HEK293 (cell line): ENCODE measurements around the gene HOXC11.
A peak's percentile ranks its signal among the peaks of the same experiment; 100 is the strongest.

Experiments
- GLIS1 ChIP-seq: fragments of 450-650 bp; formaldehyde crosslinking; IDR thresholded peaks from 2 replicates; pipeline ENCODE4 v1.5.1; 2016; ENCODE audit warnings: missing biosample characterization, missing genetic modification characterization
- GLIS2 ChIP-seq: fragments of 450-650 bp; formaldehyde crosslinking; IDR thresholded peaks from 2 replicates; pipeline ENCODE4 v1.5.1; 2016; ENCODE audit warnings: missing biosample characterization, missing genetic modification characterization
- KLF1 ChIP-seq: fragments of 450-650 bp; formaldehyde crosslinking; IDR thresholded peaks from 2 replicates; pipeline ENCODE4 v1.5.1; 2016; ENCODE audit warnings: missing biosample characterization, missing genetic modification characterization
- PATZ1 ChIP-seq: fragments of 450-650 bp; formaldehyde crosslinking; IDR thresholded peaks from 2 replicates; pipeline ENCODE4 v1.5.1; 2016; ENCODE audit warnings: missing biosample characterization, missing genetic modification characterization
- SP3 ChIP-seq: fragments of 450-650 bp; formaldehyde crosslinking; IDR thresholded peaks from 2 replicates; pipeline ENCODE4 v1.5.1; 2016; ENCODE audit warnings: missing biosample characterization, missing genetic modification characterization
- ZBTB17 ChIP-seq: fragments of 450-650 bp; formaldehyde crosslinking; IDR thresholded peaks from 2 replicates; pipeline ENCODE4 v1.5.1; 2016; ENCODE audit warnings: missing biosample characterization, missing genetic modification characterization
- ZBTB20 ChIP-seq: fragments of 450-650 bp; formaldehyde crosslinking; IDR thresholded peaks from 2 replicates; pipeline ENCODE4 v1.5.1; 2016; ENCODE audit warnings: missing biosample characterization, missing genetic modification characterization
- ZBTB48 ChIP-seq: fragments of 450-650 bp; formaldehyde crosslinking; IDR thresholded peaks from 2 replicates; pipeline ENCODE4 v1.5.1; 2016; ENCODE audit warnings: missing biosample characterization, missing genetic modification characterization
- ZBTB8A ChIP-seq: fragments of 450-650 bp; formaldehyde crosslinking; IDR thresholded peaks from 2 replicates; pipeline ENCODE4 v1.5.1; 2016; ENCODE audit warnings: missing biosample characterization, missing genetic modification characterization
- ZEB2 ChIP-seq: fragments of 450-650 bp; formaldehyde crosslinking; IDR thresholded peaks from 2 replicates; pipeline ENCODE4 v1.5.1; 2016; ENCODE audit warnings: missing biosample characterization, missing genetic modification characterization
- ZFHX2 ChIP-seq: fragments of 450-650 bp; formaldehyde crosslinking; conservative IDR thresholded peaks from 2 replicates; pipeline ENCODE4 v1.5.1; 2016; ENCODE audit warnings: missing biosample characterization, missing genetic modification characterization
- ZIC2 ChIP-seq: fragments of 450-650 bp; formaldehyde crosslinking; IDR thresholded peaks from 2 replicates; pipeline ENCODE4 v1.5.1; 2016; ENCODE audit warnings: missing biosample characterization, missing genetic modification characterization
- ZNF114 ChIP-seq: fragments of 450-650 bp; formaldehyde crosslinking; IDR thresholded peaks from 2 replicates; pipeline ENCODE4 v1.5.0; 2017; ENCODE audit warnings: missing biosample characterization, missing genetic modification characterization
- ZNF324 ChIP-seq: fragments of 450-650 bp; formaldehyde crosslinking; IDR thresholded peaks from 2 replicates; pipeline ENCODE4 v1.5.1; 2016; ENCODE audit warnings: missing biosample characterization, missing genetic modification characterization
- ZNF335 ChIP-seq: fragments of 450-650 bp; formaldehyde crosslinking; conservative IDR thresholded peaks from 2 replicates; pipeline ENCODE4 v1.5.1; 2016; ENCODE audit warnings: missing biosample characterization, missing genetic modification characterization
- ZNF341 ChIP-seq: fragments of 450-650 bp; formaldehyde crosslinking; IDR thresholded peaks from 2 replicates; pipeline ENCODE4; 2016; ENCODE audit warnings: low read depth, missing biosample characterization, missing genetic modification characterization
- ZNF398 ChIP-seq: fragments of 450-650 bp; formaldehyde crosslinking; IDR thresholded peaks from 2 replicates; pipeline ENCODE4 v1.5.1; 2017; ENCODE audit warnings: missing biosample characterization, missing genetic modification characterization
- ZNF560 ChIP-seq: fragments of 450-650 bp; formaldehyde crosslinking; IDR thresholded peaks from 2 replicates; pipeline ENCODE4 v1.5.1; 2017; ENCODE audit warnings: missing biosample characterization, missing genetic modification characterization, borderline replicate concordance
- ZNF580 ChIP-seq: fragments of 450-650 bp; formaldehyde crosslinking; IDR thresholded peaks from 2 replicates; pipeline ENCODE4 v1.5.1; 2016; ENCODE audit warnings: missing biosample characterization, missing genetic modification characterization
- ZNF596 ChIP-seq: fragments of 450-650 bp; IDR thresholded peaks from 2 replicates; pipeline ENCODE4 v1.5.0; 2018; ENCODE audit warnings: missing biosample characterization, mild to moderate bottlenecking, missing genetic modification characterization, moderate library complexity
- ZNF600 ChIP-seq: fragments of 450-650 bp; formaldehyde crosslinking; IDR thresholded peaks from 2 replicates; pipeline ENCODE4 v1.5.1; 2016; ENCODE audit warnings: missing biosample characterization, missing genetic modification characterization
- ZNF610 ChIP-seq: fragments of 450-650 bp; formaldehyde crosslinking; IDR thresholded peaks from 2 replicates; pipeline ENCODE4 v1.5.1; 2016; ENCODE audit warnings: missing biosample characterization, missing genetic modification characterization, borderline replicate concordance
- ZNF837 ChIP-seq: fragments of 450-650 bp; formaldehyde crosslinking; IDR thresholded peaks from 2 replicates; pipeline ENCODE4 v1.5.1; 2016; ENCODE audit warnings: missing biosample characterization, missing genetic modification characterization
- ZSCAN30 ChIP-seq: fragments of 450-650 bp; IDR thresholded peaks from 2 replicates; pipeline ENCODE4 v1.5.1; 2018; ENCODE audit warnings: missing biosample characterization, mild to moderate bottlenecking, missing genetic modification characterization, moderate library complexity
- TF ChIP-seq, protein P1 (sequence below): fragments of 450-650 bp; formaldehyde crosslinking; IDR thresholded peaks from 2 replicates; pipeline ENCODE4 v1.5.1; 2016; ENCODE audit warnings: missing biosample characterization, missing genetic modification characterization, borderline replicate concordance

Gene HOXC11

GRCh38 chr12:53963434-53964314 is 9.3 kb upstream of the HOXC11 start (continued):
- peak; percentile 59; the same call in 1 of the 2 replicates for TF ChIP-seq PATZ1
- TF ChIP-seq ZNF837 (tag by site-specific recombination): no peak
- peak; percentile 35; the same call in 1 of the 2 replicates for TF ChIP-seq ZNF341 (tag by site-specific recombination)
- TF ChIP-seq ZEB2: 0 out of 2 replicates have a peak, but pooled peaks have one; percentile 12
- no peak for TF ChIP-seq ZNF580
- TF ChIP-seq ZIC2 (tag by site-specific recombination): no peak
- peak; percentile 15; the same call in 1 of the 2 replicates for TF ChIP-seq ZNF600 (tag by site-specific recombination)
- peak; percentile 60; the same call in 1 of the 2 replicates for TF ChIP-seq ZNF596
- TF ChIP-seq KLF1: peak; percentile 48
- TF ChIP-seq ZSCAN30 (tag by site-specific recombination): 0 out of 2 replicates have a peak, but pooled peaks have one; percentile 6
- TF ChIP-seq SP3 (tag by site-specific recombination): peak; percentile 51
- TF ChIP-seq ZNF114 (tag by site-specific recombination): no peak
- 0 out of 2 replicates have a peak, but pooled peaks have one; percentile 10 for TF ChIP-seq ZFHX2 (tag by site-specific recombination)
- TF ChIP-seq ZBTB8A: peak; percentile 51
- TF ChIP-seq ZNF560: no peak
- TF ChIP-seq GLIS2: peak; percentile 73
- TF ChIP-seq ZNF398: peak; percentile 65
- TF ChIP-seq ZBTB48 (tag by site-specific recombination): peak; percentile 69
- TF ChIP-seq ZBTB17 (tag by site-specific recombination): peak; percentile 66
- peak; percentile 62 for TF ChIP-seq GLIS1
- TF ChIP-seq ZNF610 (tag by site-specific recombination): peak; percentile 35; the same call in 1 of the 2 replicates
- TF ChIP-seq ZNF335 (tag by site-specific recombination): peak; percentile 94
- 0 out of 2 replicates have a peak, but pooled peaks have one; percentile 52 for TF ChIP-seq ZNF324 (tag by site-specific recombination)
- TF ChIP-seq, protein P1, sequence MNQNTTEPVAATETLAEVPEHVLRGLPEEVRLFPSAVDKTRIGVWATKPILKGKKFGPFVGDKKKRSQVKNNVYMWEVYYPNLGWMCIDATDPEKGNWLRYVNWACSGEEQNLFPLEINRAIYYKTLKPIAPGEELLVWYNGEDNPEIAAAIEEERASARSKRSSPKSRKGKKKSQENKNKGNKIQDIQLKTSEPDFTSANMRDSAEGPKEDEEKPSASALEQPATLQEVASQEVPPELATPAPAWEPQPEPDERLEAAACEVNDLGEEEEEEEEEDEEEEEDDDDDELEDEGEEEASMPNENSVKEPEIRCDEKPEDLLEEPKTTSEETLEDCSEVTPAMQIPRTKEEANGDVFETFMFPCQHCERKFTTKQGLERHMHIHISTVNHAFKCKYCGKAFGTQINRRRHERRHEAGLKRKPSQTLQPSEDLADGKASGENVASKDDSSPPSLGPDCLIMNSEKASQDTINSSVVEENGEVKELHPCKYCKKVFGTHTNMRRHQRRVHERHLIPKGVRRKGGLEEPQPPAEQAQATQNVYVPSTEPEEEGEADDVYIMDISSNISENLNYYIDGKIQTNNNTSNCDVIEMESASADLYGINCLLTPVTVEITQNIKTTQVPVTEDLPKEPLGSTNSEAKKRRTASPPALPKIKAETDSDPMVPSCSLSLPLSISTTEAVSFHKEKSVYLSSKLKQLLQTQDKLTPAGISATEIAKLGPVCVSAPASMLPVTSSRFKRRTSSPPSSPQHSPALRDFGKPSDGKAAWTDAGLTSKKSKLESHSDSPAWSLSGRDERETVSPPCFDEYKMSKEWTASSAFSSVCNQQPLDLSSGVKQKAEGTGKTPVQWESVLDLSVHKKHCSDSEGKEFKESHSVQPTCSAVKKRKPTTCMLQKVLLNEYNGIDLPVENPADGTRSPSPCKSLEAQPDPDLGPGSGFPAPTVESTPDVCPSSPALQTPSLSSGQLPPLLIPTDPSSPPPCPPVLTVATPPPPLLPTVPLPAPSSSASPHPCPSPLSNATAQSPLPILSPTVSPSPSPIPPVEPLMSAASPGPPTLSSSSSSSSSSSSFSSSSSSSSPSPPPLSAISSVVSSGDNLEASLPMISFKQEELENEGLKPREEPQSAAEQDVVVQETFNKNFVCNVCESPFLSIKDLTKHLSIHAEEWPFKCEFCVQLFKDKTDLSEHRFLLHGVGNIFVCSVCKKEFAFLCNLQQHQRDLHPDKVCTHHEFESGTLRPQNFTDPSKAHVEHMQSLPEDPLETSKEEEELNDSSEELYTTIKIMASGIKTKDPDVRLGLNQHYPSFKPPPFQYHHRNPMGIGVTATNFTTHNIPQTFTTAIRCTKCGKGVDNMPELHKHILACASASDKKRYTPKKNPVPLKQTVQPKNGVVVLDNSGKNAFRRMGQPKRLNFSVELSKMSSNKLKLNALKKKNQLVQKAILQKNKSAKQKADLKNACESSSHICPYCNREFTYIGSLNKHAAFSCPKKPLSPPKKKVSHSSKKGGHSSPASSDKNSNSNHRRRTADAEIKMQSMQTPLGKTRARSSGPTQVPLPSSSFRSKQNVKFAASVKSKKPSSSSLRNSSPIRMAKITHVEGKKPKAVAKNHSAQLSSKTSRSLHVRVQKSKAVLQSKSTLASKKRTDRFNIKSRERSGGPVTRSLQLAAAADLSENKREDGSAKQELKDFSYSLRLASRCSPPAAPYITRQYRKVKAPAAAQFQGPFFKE (tag by site-specific recombination): no peak
- peak; percentile 59; the same call in 1 of the 2 replicates for TF ChIP-seq ZBTB20 (tag by site-specific recombination)
